Endodermal cell (in vitro differentiated cells): ENCODE measurements around the gene GDF7. TPM values are rescaled to one million over a fixed set of nuclear protein-coding genes. Genes with fewer than 3 reads are reported as not detected.

Experiments
- DNase-seq: peaks from one replicate; pipeline ENCODE4 v3.0.0-alpha.2; 2017
- H3K27ac ChIP-seq: 2 replicates; pipeline ENCODE4 v1.5.1; 2013; ENCODE audit warnings: mild to moderate bottlenecking, low read depth, low read length, moderate library complexity
- H3K27me3 ChIP-seq: 2 replicates; pipeline ENCODE4 v1.6.1; 2013; ENCODE audit warnings: mild to moderate bottlenecking, low read length, moderate library complexity; ENCODE audit not compliant: insufficient read depth, control insufficient read depth, poor library complexity, severe bottlenecking
- H3K36me3 ChIP-seq: 2 replicates; pipeline ENCODE4 v1.7.0; 2013; ENCODE audit warnings: mild to moderate bottlenecking, low read length, moderate library complexity; ENCODE audit not compliant: control insufficient read depth, insufficient read depth
- H3K4me1 ChIP-seq: one replicate; pipeline ENCODE4 v1.7.0; 2013; ENCODE audit warnings: low read length; ENCODE audit not compliant: control insufficient read depth, insufficient read depth
- H3K4me3 ChIP-seq: 2 replicates; pipeline ENCODE4 v1.5.1; 2013; ENCODE audit warnings: mild to moderate bottlenecking, low read length, moderate library complexity
- H3K9ac ChIP-seq: 2 replicates; pipeline ENCODE4 v1.6.1; 2013; ENCODE audit warnings: mild to moderate bottlenecking, low read length, moderate library complexity; ENCODE audit not compliant: poor library complexity, severe bottlenecking; ENCODE audit errors: extremely low read depth
- H3K9me3 ChIP-seq: 2 replicates; pipeline ENCODE4 v1.6.1; 2013; ENCODE audit warnings: mild to moderate bottlenecking, low read length, moderate library complexity; ENCODE audit not compliant: control insufficient read depth
- H3K27ac Mint-ChIP-seq: 2 replicates; pipeline ENCODE4 v1.8.0; 2020; ENCODE audit warnings: mixed read lengths
- H3K27me3 Mint-ChIP-seq: 2 replicates; pipeline ENCODE4 v1.8.0; 2021; ENCODE audit warnings: mild to moderate bottlenecking, mixed read lengths; ENCODE audit not compliant: insufficient read depth
- H3K36me3 Mint-ChIP-seq: 2 replicates; pipeline ENCODE4 v1.8.0; 2020; ENCODE audit warnings: low read depth, mixed read lengths
- H3K4me1 Mint-ChIP-seq: 2 replicates; pipeline ENCODE4 v1.8.0; 2020; ENCODE audit warnings: mixed read lengths
- H3K4me3 Mint-ChIP-seq: 2 replicates; pipeline ENCODE4 v1.8.0; 2020; ENCODE audit warnings: mild to moderate bottlenecking, moderate library complexity, mixed read lengths
- H3K9me3 Mint-ChIP-seq: 2 replicates; pipeline ENCODE4 v1.8.0; 2020; ENCODE audit warnings: mild to moderate bottlenecking, mixed read lengths
- CTCF ChIP-seq: fragments of 200-600 bp; sonication (generic); conservative IDR thresholded peaks from 2 replicates; pipeline ENCODE4 v1.5.0; 2021; ENCODE audit warnings: antibody characterized with exemption, mild to moderate bottlenecking
- WGBS, 2 experiments: methylation state at CpG; one replicate each; pipeline versions ENCODE4 v1.1.5 to v1.1.7; 2013; ENCODE audit warnings: missing lambda C conversion rate in 2 of 2, mixed read lengths in 1 of 2; ENCODE audit not compliant: insufficient coverage in 1 of 2, insufficient read length in 1 of 2; 5-methylcytosine and 5-hydroxymethylcytosine counted together
- total RNA-seq, 2 donors: library from RNA; stranded (reverse); fragmentation: NEBNext Ultra II Directional in 1 of 2; extraction: Animal tissue kit (Norgen Biotek cat#: 25700) in 1 of 2; gene quantifications; 2 replicates in 1 of 2; 3 replicates in 1 of 2; pipeline ENCODE4 v1.2.1, GENCODE V29; 2021

The GDF7 gene
- total RNA-seq, 2 donors from 2014 or later: 0.07 to 0.09 TPM

DNA sequence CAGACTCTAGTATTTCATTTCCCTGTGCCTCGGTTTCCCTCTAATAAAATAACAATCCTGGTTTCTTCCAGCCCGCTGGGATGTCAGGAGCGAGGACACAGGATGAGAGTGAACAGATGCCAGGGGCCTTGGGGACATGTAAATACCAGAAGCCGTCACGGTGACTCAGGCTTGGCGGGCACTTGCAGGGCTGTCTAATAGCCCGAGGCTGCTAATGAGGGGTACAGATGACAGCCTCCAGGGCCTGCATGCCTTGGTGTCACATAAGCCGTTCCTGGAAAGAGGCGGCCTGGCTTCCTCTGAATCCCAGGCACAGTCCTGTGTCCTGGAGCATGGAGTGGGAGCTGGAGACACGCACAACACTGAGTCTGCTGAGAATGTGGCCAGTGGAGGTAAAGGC lies 44.2 kb upstream of the GDF7 start:
- Mint-ChIP-seq H3K4me1 (peaks cover 16% of the 10 kb centered on the region), H3K9me3 (no peaks in the 10 kb centered on the region), H3K4me3 (no peak overlapping the region), H3K27me3 (no peaks in the 10 kb centered on the region), H3K36me3 (peaks cover 14% of the 10 kb centered on the region), H3K27ac (no peak overlapping the region)
- H3K27me3 ChIP-seq: no peaks in the 10 kb centered on the region
- H3K27ac ChIP-seq: peak overlapping the region; percentile 73
- DNase-seq: peak; percentile 24
- H3K4me1 ChIP-seq: peaks cover 6% of the 10 kb centered on the region
- no peaks in the 10 kb centered on the region for H3K36me3 ChIP-seq
- TF ChIP-seq CTCF: no peak
- 94 to 98% methylated on average over 9 to 10 of the region's 10 CpGs for WGBS, 2 experiments
- no peaks in the 10 kb centered on the region for H3K9me3 ChIP-seq
- no peak overlapping the region for H3K9ac ChIP-seq
- H3K4me3 ChIP-seq: no peak overlapping the region

GRCh38 chr2:20623241-20623640 lies 43.7 kb upstream of the GDF7 start:
- H3K27me3 Mint-ChIP-seq: no peaks in the 10 kb centered on the region
- Histone ChIP-seq H3K27me3 (no peaks in the 10 kb centered on the region), H3K4me3 (no peak overlapping the region), H3K4me1 (peaks cover 6% of the 10 kb centered on the region), H3K27ac (peak overlapping the region; percentile 73), H3K9ac (no peak overlapping the region), H3K9me3 (no peaks in the 10 kb centered on the region), H3K36me3 (no peaks in the 10 kb centered on the region)
- 82 to 98% methylated on average over 5 to 10 of the region's 10 CpGs for WGBS, 2 experiments
- peak; percentile 15 for DNase-seq
- no peaks in the 10 kb centered on the region for H3K9me3 Mint-ChIP-seq
- peaks cover 14% of the 10 kb centered on the region for H3K36me3 Mint-ChIP-seq
- H3K4me3 Mint-ChIP-seq: no peak overlapping the region
- H3K27ac Mint-ChIP-seq: no peak overlapping the region
- no peak for TF ChIP-seq CTCF
- peaks cover 16% of the 10 kb centered on the region for H3K4me1 Mint-ChIP-seq

DNA sequence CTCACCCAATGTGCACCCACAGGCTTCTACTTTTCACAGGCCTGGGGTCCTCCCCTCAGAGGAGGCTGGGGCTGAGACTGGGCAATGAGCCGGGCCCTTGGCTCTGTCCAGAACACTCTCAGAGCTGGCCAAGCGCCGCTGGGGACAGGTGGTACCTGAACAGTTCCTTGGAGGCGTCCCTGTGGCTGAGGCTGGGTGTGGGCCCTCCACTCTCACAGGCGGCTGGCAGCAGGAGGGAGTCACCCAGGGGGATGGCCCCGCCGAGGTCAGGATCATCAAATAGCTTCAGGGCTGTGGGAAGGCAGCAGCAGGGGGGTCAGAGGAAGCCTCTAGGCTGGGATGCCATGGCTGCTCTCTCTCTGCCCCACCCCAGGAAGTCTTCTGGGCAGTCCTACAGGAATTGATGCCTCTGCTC lies 43.2 kb upstream of the GDF7 start:
- peaks cover 14% of the 10 kb centered on the region for H3K36me3 Mint-ChIP-seq
- no peaks in the 10 kb centered on the region for H3K27me3 Mint-ChIP-seq
- H3K27ac Mint-ChIP-seq: no peak overlapping the region
- WGBS, 2 experiments: 90 to 93% methylated on average over 5 to 7 of the region's 7 CpGs
- H3K9ac ChIP-seq: no peak overlapping the region
- no peaks in the 10 kb centered on the region for H3K9me3 ChIP-seq
- no peak for TF ChIP-seq CTCF
- H3K36me3 ChIP-seq: no peaks in the 10 kb centered on the region
- DNase-seq: peak; percentile 36
- H3K4me3 ChIP-seq: no peak overlapping the region
- H3K9me3 Mint-ChIP-seq: no peaks in the 10 kb centered on the region
- H3K27me3 ChIP-seq: no peaks in the 10 kb centered on the region
- H3K27ac ChIP-seq: no peak overlapping the region
- peaks cover 16% of the 10 kb centered on the region for H3K4me1 Mint-ChIP-seq
- no peak overlapping the region for H3K4me3 Mint-ChIP-seq
- peaks cover 6% of the 10 kb centered on the region for H3K4me1 ChIP-seq
